HepG2 (cell line): ENCODE data around the gene RILP. TPM values are rescaled to one million over a fixed set of nuclear protein-coding genes. Genes with fewer than 3 reads are reported as not detected.

Experiments used
- ATAC-seq: fragments of 200-7000 bp; cut with Tn5 transposase; 3 replicates; pipeline ENCODE4 v1.9.1; 2020; ENCODE audit warnings: mild to moderate bottlenecking, moderate library complexity
- BruUV-seq: library from RNA; stranded (reverse); fragments of 400-500 nt; replicated peaks from 2 replicates; lab custom pipeline; 2021; lab: Mats Ljungman, UMichigan
- CTCF ChIA-PET: fragments of 300-600 bp; formaldehyde crosslinking; extraction: SDS; loops from one replicate; lab custom pipeline; 2021; ENCODE audit warnings: low total read pairs, inconsistent platforms, low intra/inter-chr PET ratio; lab: Yijun Ruan, JAX
- POLR2A ChIA-PET: fragments of 350-600 bp; sonication (Branson Sonifier 250); formaldehyde crosslinking; loops from one replicate; lab custom pipeline; 2020; ENCODE audit warnings: antibody characterized with exemption, inconsistent platforms; lab: Yijun Ruan, JAX
- DNase-seq: peaks from one replicate; pipeline ENCODE4 v3.0.0-alpha.2; 2015; ENCODE audit warnings: low spot score
- FAIRE-seq: peaks from 3 replicates; lab custom pipeline; 2011; peaks lifted over from hg19 to GRCh38; lab: Jason Lieb, UNC
- H2AFZ ChIP-seq: one replicate; pipeline ENCODE4 v1.6.1; 2011; ENCODE audit warnings: low read length, inconsistent platforms
- H3K27ac ChIP-seq: fragments of 300-600 bp; 3 replicates; pipeline ENCODE4 v1.8.0; 2011; ENCODE audit warnings: mixed run types, mild to moderate bottlenecking, mixed read lengths, low read length, inconsistent platforms; ENCODE audit not compliant: insufficient read depth; ENCODE audit errors: extremely low read length
- H3K27me3 ChIP-seq, 2 experiments: fragments of 200-600 bp in 1 of 2; 2 replicates in 1 of 2; 3 replicates in 1 of 2; pipeline versions ENCODE4 v1.6.0 to v1.8.0; 2011; ENCODE audit warnings: low read length in 2 of 2, mild to moderate bottlenecking in 2 of 2, moderate library complexity in 2 of 2, inconsistent platforms in 1 of 2; ENCODE audit not compliant: insufficient read depth in 2 of 2, control insufficient read depth in 1 of 2
- H3K36me3 ChIP-seq, 2 experiments: fragments of 200-600 bp in 1 of 2; replicated peaks in 1 of 2; 2 replicates in 1 of 2; 3 replicates in 1 of 2; pipeline versions ENCODE4 v1.5.1 to v1.8.0; 2011; ENCODE audit warnings: low read length in 2 of 2, inconsistent platforms in 1 of 2; ENCODE audit not compliant: insufficient read depth in 2 of 2, control insufficient read depth in 1 of 2
- H3K4me1 ChIP-seq: 2 replicates; pipeline ENCODE4 v1.5.1; 2012; ENCODE audit warnings: low read length, inconsistent platforms; ENCODE audit not compliant: insufficient read depth
- H3K4me2 ChIP-seq: 2 replicates; pipeline ENCODE4 v1.6.0; 2011; ENCODE audit warnings: low read depth, low read length, inconsistent platforms
- H3K4me3 ChIP-seq, 3 experiments: fragments of 200-600 bp in 1 of 3; sonication (generic), shearing (Covaris generic) in 1 of 3; replicated peaks in 1 of 3; 2 replicates each; pipeline ENCODE4 v1.5.1; 2011 to 2016; ENCODE audit warnings: low read length in 3 of 3, inconsistent platforms in 2 of 3, low read depth in 2 of 3, mild to moderate bottlenecking in 2 of 3, control low read depth in 1 of 3, mixed read lengths in 1 of 3; ENCODE audit not compliant: insufficient read depth in 1 of 3
- H3K79me2 ChIP-seq: one replicate; pipeline ENCODE4 v1.6.1; 2011; ENCODE audit warnings: low read length, inconsistent platforms; ENCODE audit not compliant: insufficient read depth
- H3K9ac ChIP-seq: 2 replicates; pipeline ENCODE4 v1.6.0; 2011; ENCODE audit warnings: mild to moderate bottlenecking, low read depth, low read length, inconsistent platforms; ENCODE audit not compliant: insufficient read depth
- H3K9me3 ChIP-seq: 2 replicates; pipeline ENCODE4 v1.5.1; 2012; ENCODE audit warnings: mild to moderate bottlenecking, low read length
- H4K20me1 ChIP-seq: 2 replicates; pipeline ENCODE4 v1.6.0; 2011; ENCODE audit warnings: inconsistent platforms, mild to moderate bottlenecking, low read length, moderate library complexity; ENCODE audit not compliant: insufficient read depth
- ZNF687 ChIP-seq: sonication (generic); formaldehyde crosslinking; IDR thresholded peaks from 2 replicates; pipeline ENCODE4 v1.5.1; 2020; ENCODE audit warnings: mild to moderate bottlenecking, missing genetic modification reagents, moderate library complexity
- ZNF747 ChIP-seq: sonication (generic); formaldehyde crosslinking; IDR thresholded peaks from 2 replicates; pipeline ENCODE4 v1.8.1; 2023; ENCODE audit warnings: missing genetic modification reagents, mild to moderate bottlenecking, borderline replicate concordance
- WGBS: methylation state at CpG from one replicate; pipeline ENCODE4 v1.1.6; 2017; ENCODE audit warnings: low lambda C conversion rate; 5-methylcytosine and 5-hydroxymethylcytosine counted together
- in situ Hi-C: cut with HindIII; loops from 2 replicates; pipeline ENCODE4 v1.10.0; 2017; ENCODE audit warnings: low pct_unique_long_range_greater_than_20kb; ENCODE audit not compliant: extremely low pct_ligation_motif_present
- intact Hi-C: fragments of 100-400 bp; cut with micrococcal nuclease; formaldehyde crosslinking; loops from one replicate; pipeline ENCODE4 v1.10.0; 2022; ENCODE audit not compliant: unreplicated experiment
- polyA plus RNA-seq, 8 experiments: library from polyadenylated mRNA; depleted of rRNA in 3 of 8; stranded (reverse) in 7 of 8; unstranded in 1 of 8; fragments of >200 nt; fragmentation: Illumina TruSeq in 4 of 8; extraction: Trizol in 4 of 8; gene quantifications; 2 replicates each; pipeline versions ENCODE4 v1.2.1 to v1.2.3, GENCODE V29; 2011 to 2016; ENCODE audit warnings: low read depth in 4 of 8, missing spikeins in 1 of 8, mixed read lengths in 1 of 8; ENCODE audit not compliant: insufficient read depth in 1 of 8
- total RNA-seq, 5 experiments: library from RNA; depleted of rRNA; stranded (reverse); fragments of >200 nt; fragmentation: Illumina TruSeq; extraction: Trizol; gene quantifications; 2 replicates each; pipeline ENCODE4 v1.2.3, GENCODE V29; 2016; ENCODE audit warnings: low read depth in 1 of 5

The RILP gene
- total and polyA plus RNA-seq, 2 of the 13 experiments (the other 11 are each of a cell fraction or from before 2014, with no cell fraction given): 6.6 to 8.1 TPM

GRCh38 chr17:1601571-1601970, 48.1 kb downstream of the RILP start:
- H3K27me3 ChIP-seq: no peaks in the 10 kb centered on the region
- H2AFZ ChIP-seq: no peak overlapping the region
- ATAC-seq (no peak), DNase-seq (no peak), FAIRE-seq (no peak)
- TF ChIP-seq ZNF687 (CRISPR knock-in tag): 0 out of 2 replicates have a peak, but pooled peaks have one; percentile 6
- no peak for TF ChIP-seq ZNF747 (CRISPR knock-in tag)
- in situ Hi-C loops: no loop called here
- H4K20me1 ChIP-seq: no peaks in the 10 kb centered on the region
- H3K27ac ChIP-seq: no peak overlapping the region
- H3K4me1 ChIP-seq: peaks cover 79% of the 10 kb centered on the region
- H3K79me2 ChIP-seq: no peaks in the 10 kb centered on the region
- intact Hi-C loops: no loop called here
- H3K4me3 ChIP-seq: no peak overlapping the region
- no TSS peak for BruUV-seq
- ChIA-PET POLR2A (no interaction called here), CTCF (no interaction called here)
- H3K4me2 ChIP-seq: no peak overlapping the region
- no peaks in the 10 kb centered on the region for H3K36me3 ChIP-seq
- H3K9ac ChIP-seq: no peak overlapping the region
- WGBS: 96% methylated on average over 9 of the region's 14 CpGs
- H3K9me3 ChIP-seq: peaks cover 7% of the 10 kb centered on the region; the same call in 1 of the 2 replicates
